HG03565 (cell line): ENCODE results near the gene HINT1.
A peak's percentile ranks its signal among the peaks of the same experiment; 100 is the strongest.

Experiments
- ATAC-seq: cut with Tn5 transposase; IDR thresholded peaks from one replicate; pipeline ENCODE4 v1.9.1; 2021; ENCODE audit warnings: mild to moderate bottlenecking, moderate library complexity; ENCODE audit not compliant: unreplicated experiment

Gene HINT1

GRCh38 chr5:131112424-131112823, 52.6 kb downstream of the HINT1 start:
- no peak for ATAC-seq

- no peak for ATAC-seq
Observed at GRCh38 chr5:131110256-131110594, 54.8 kb downstream of the HINT1 start.

- ATAC-seq = peak; percentile 93
Observed at GRCh38 chr5:131109540-131110255, 55.4 kb downstream of the HINT1 start.
